ENCODE results near the gene PPP2R1B.

- TF ChIP-seq CTCF (IDR thresholded peaks at IDR 0.05): no peak
- TF ChIP-seq POLR2AphosphoS5 (IDR thresholded peaks at IDR 0.05): no peak
Measured at GRCh38 chr11:111680486-111681175, 85.6 kb downstream of the PPP2R1B start.

All from prostate gland (tissue), 2 donors.